Activated CD4-positive, alpha-beta T cell treated with anti-CD3 and anti-CD28 coated beads, Interleukin-10, Interleukin-2, amounts not matched to agents 100 ng/mL and 50 ng/mL, durations not matched to agents 16 hours and 8 hours (primary cell): ENCODE results near the gene ATAD3A.

Source experiments
- DNase-seq: peaks from one replicate; pipeline ENCODE4 v3.0.0-alpha.2; 2020

The ATAD3A gene

GRCh38 chr1:1558591-1558990, 46.6 kb downstream of the ATAD3A start:
- no peak for DNase-seq

- DNase-seq: no peak
Observed at GRCh38 chr1:1559066-1559465, 47.1 kb downstream of the ATAD3A start.

- DNase-seq: no peak
Observed at GRCh38 chr1:1560178-1560577, 48.2 kb downstream of the ATAD3A start.

GRCh38 chr1:1561801-1562470, 50.0 kb downstream of the ATAD3A start:
- DNase-seq: no peak

- DNase-seq: no peak
Observed at GRCh38 chr1:1562556-1563195, 50.7 kb downstream of the ATAD3A start.

- no peak for DNase-seq
Observed at GRCh38 chr1:1563688-1564087, 51.7 kb downstream of the ATAD3A start.

- DNase-seq: no peak
Observed at GRCh38 chr1:1564268-1564667, 52.3 kb downstream of the ATAD3A start.

- DNase-seq: no peak
Observed at GRCh38 chr1:1565340-1565739, 53.4 kb downstream of the ATAD3A start.

GRCh38 chr1:1567152-1567875, 55.4 kb downstream of the ATAD3A start:
- no peak for DNase-seq

GRCh38 chr1:1567891-1568291, 55.9 kb downstream of the ATAD3A start:
- no peak for DNase-seq

GRCh38 chr1:1569341-1569740, 57.4 kb downstream of the ATAD3A start:
- DNase-seq: no peak

- DNase-seq: peak; percentile 74
Observed at GRCh38 chr1:1573843-1574720, 62.1 kb downstream of the ATAD3A start.

GRCh38 chr1:1574721-1575537, 63.0 kb downstream of the ATAD3A start, which contains the start of gene SSU72:
Gene SSU72 (minus strand): TSS chr1:1574863. CDS start chr1:1574557, 306 bp downstream.
- DNase-seq: peak; percentile 94

GRCh38 chr1:1577367-1578011, 65.5 kb downstream of the ATAD3A start:
- no peak for DNase-seq

- DNase-seq: no peak
Observed at GRCh38 chr1:1578371-1578940, 66.5 kb downstream of the ATAD3A start.

GRCh38 chr1:1582585-1583346, 70.8 kb downstream of the ATAD3A start:
- DNase-seq: no peak

GRCh38 chr1:1583347-1584010, 71.5 kb downstream of the ATAD3A start:
- no peak for DNase-seq
